Stomach (tissue), 4 donors: ENCODE measurements around the gene NPAS3.

ENCODE experiments used
- EP300 ChIP-seq: sonication (generic); formaldehyde crosslinking; IDR thresholded peaks from one replicate; pipeline ENCODE4 v1.6.1; 2017; ENCODE audit warnings: antibody characterized with exemption
- POLR2A ChIP-seq, 4 donors: fragments of 450-650 bp; IDR thresholded peaks; one replicate each; pipeline ENCODE4 v1.6.1; 2016; ENCODE audit warnings: antibody characterized with exemption in 4 of 4, control low read depth in 2 of 4, mild to moderate bottlenecking in 1 of 4, moderate library complexity in 1 of 4
- POLR2AphosphoS5 ChIP-seq, 3 donors: sonication (generic); formaldehyde crosslinking; IDR thresholded peaks; one replicate each; pipeline ENCODE4 v1.6.1; 2016; ENCODE audit warnings: antibody characterized with exemption in 3 of 3
- TF ChIP-seq, protein P1 (sequence below), 7 experiments: fragments of 450-650 bp in 4 of 7; fragments of 200-600 bp in 3 of 7; sonication (generic) in 3 of 7; IDR thresholded peaks; one replicate each; pipeline ENCODE4 v1.5.1; 2016 to 2019; ENCODE audit warnings: antibody characterized with exemption in 7 of 7, control low read depth in 2 of 7, mild to moderate bottlenecking in 1 of 7

DNA sequence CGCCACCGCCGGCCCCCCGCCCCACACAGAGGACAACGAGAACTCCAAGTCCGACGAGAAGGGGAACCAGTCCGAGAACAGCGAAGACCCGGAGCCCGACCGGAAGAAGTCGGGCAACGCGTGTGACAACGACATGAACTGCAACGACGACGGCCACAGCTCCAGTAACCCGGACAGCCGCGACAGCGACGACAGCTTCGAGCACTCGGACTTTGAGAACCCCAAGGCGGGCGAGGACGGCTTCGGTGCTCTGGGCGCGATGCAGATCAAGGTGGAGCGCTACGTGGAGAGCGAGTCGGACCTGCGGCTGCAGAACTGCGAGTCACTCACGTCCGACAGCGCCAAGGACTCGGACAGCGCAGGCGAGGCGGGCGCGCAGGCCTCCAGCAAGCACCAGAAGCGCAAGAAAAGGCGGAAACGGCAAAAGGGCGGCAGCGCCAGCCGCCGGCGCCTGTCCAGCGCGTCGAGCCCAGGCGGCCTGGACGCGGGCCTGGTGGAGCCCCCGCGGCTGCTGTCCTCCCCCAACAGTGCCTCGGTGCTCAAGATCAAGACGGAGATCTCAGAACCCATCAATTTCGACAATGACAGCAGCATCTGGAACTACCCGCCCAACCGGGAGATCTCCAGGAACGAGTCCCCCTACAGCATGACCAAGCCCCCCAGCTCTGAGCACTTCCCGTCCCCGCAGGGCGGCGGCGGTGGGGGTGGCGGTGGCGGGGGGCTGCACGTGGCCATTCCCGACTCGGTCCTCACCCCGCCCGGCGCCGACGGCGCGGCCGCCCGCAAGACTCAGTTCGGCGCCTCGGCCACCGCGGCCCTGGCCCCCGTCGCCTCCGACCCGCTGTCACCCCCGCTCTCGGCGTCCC, 861.3 kb downstream of the NPAS3 start:
- TF ChIP-seq EP300 (no peak), POLR2A (IDR thresholded peaks at IDR 0.05) (no peak), POLR2AphosphoS5 (IDR thresholded peaks at IDR 0.05) (no peak)
- TF ChIP-seq, protein P1, sequence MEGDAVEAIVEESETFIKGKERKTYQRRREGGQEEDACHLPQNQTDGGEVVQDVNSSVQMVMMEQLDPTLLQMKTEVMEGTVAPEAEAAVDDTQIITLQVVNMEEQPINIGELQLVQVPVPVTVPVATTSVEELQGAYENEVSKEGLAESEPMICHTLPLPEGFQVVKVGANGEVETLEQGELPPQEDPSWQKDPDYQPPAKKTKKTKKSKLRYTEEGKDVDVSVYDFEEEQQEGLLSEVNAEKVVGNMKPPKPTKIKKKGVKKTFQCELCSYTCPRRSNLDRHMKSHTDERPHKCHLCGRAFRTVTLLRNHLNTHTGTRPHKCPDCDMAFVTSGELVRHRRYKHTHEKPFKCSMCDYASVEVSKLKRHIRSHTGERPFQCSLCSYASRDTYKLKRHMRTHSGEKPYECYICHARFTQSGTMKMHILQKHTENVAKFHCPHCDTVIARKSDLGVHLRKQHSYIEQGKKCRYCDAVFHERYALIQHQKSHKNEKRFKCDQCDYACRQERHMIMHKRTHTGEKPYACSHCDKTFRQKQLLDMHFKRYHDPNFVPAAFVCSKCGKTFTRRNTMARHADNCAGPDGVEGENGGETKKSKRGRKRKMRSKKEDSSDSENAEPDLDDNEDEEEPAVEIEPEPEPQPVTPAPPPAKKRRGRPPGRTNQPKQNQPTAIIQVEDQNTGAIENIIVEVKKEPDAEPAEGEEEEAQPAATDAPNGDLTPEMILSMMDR (IDR thresholded peaks at IDR 0.05) = no peak
